Erythroblast (primary cell): ENCODE measurements around the gene MOV10.

ENCODE experiments used
- DNase-seq, 2 experiments: peaks; one replicate each; lab custom pipeline; 2025; lab: John Stamatoyannopoulos, UW
- GATA1 ChIP-seq: IDR thresholded peaks from 2 replicates; pipeline ENCODE4 v1.6.1; 2011; ENCODE audit warnings: low read depth, mild to moderate bottlenecking, control low read depth, low read length, moderate library complexity
- POLR2A ChIP-seq: IDR thresholded peaks from 2 replicates; pipeline ENCODE4 v1.6.1; 2011; ENCODE audit warnings: mild to moderate bottlenecking, low read length

Gene MOV10

GRCh38 chr1:112643080-112643479 is 31.4 kb upstream of the MOV10 start:
- TF ChIP-seq GATA1 (no peak), POLR2A (no peak)
- DNase-seq, result no peak

GRCh38 chr1:112646225-112646624 is 28.2 kb upstream of the MOV10 start:
- DNase-seq, result no peak
- TF ChIP-seq GATA1 (no peak), POLR2A (no peak)

DNA sequence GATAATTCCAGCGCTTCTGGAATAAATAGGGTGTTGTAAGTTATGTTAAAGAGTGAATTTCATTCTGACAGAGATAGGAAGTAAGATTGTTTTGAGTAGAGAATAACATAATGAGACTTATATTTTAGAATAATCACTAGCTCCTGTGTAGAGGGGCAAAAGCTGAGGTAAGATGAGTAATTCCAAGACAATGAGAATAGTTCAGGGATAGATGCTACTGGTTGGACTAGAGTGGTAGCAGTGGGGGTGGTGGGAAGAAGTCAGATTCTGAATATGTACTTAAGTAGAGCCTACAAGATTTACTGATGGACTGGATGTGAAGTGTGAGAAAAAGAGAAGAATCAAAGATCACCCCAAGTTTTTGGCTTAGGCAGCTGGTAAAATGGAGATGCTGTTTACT is 23.3 kb upstream of the MOV10 start:
- DNase-seq, result no peak
- TF ChIP-seq GATA1, result no peak

GRCh38 chr1:112665857-112666256 is 8.6 kb upstream of the MOV10 start:
- no peak for TF ChIP-seq POLR2A
- no peak for TF ChIP-seq GATA1

DNA sequence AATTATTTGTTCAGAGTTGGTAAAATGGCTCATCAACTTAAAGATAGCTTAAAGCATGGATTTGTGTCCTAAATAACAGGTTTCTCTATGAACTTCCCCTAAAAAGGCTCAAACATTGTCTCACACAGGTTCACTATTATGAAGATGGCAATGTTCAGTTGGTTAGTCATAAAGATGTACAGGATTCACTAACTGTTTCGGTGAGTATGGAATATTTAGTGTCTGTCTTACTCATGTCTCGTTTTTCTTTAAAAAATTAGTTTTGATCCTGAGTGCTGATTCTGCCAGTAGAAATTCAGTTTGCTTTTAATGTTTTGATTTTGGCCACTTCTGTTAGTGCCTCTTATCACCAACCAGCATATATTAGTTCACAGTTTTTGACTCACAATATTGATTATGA is 7.5 kb upstream of the MOV10 start:
- no peak for TF ChIP-seq POLR2A
- no peak for TF ChIP-seq GATA1
- no peak for DNase-seq

More at GRCh38 chr1:112665857-112666256, 8.6 kb upstream of the MOV10 start:
- DNase-seq, result no peak

DNA sequence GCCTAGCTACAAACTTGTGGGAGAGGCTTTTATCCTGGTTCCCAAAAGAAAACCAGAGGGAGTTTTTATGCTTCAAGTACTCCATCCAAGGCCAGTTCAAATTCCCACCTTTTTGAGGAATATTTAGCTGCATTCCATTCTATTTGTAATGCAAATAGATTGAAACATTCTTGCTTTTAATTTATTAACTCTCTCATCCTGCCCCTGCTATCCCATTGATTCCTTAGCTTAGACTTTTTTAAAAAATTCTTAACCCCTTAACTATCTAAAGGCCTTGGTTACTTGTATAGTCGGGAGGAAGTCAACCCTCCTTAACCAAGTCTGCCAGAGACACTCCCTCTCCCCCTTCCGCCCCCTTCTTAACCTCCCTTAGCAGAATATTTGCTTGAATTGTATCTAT is 2.5 kb upstream of the MOV10 start:
- no peak for DNase-seq
- TF ChIP-seq POLR2A (no peak), GATA1 (no peak)

- DNase-seq, result no peak
- no peak for TF ChIP-seq GATA1
- no peak for TF ChIP-seq POLR2A
These were observed 1.6 kb upstream of the MOV10 start for GRCh38 chr1:112672842-112673241.

DNA sequence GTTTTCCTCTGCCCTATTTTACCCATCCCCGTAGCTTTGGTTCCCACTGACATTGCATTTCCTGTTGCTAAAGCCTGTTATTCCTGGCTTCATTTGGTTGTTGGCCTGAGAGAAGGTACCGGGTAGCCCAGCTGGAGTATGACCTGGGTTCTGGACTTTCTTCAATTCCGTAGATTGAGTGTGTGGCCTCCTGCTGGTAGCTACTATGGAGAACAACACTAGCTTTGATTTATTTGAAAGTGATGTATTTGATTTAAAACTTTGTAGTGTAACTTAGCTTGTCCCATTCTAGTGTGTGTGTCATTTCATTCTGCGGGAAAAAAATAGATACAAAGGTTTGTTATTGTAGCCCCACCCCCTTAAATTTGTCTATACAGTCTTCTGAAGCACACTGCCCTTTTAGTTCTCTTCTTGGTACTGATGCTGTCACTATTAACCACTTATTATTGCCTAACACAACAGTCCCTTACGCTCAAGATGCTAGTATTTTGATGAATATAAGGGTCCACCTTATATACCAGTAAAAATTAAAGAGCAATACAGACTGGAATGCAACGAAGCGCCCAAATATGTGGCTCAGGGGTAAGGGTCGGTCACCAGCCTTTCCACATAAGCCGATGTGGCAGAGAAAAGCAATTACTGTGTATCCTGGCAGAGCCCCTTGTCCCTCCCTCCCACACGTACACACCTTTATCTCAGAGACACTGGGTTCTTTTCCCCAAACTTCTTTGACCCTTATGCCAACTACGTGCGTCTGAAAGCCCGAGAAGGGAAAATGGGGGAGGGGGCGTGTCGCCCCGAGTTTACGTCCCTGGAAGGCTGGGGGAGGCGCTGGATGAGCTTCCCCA is 643 bp upstream of the MOV10 start:
- TF ChIP-seq GATA1, result no peak
- TF ChIP-seq POLR2A, result no peak
- peak; percentile 51 to 57 for DNase-seq

DNA sequence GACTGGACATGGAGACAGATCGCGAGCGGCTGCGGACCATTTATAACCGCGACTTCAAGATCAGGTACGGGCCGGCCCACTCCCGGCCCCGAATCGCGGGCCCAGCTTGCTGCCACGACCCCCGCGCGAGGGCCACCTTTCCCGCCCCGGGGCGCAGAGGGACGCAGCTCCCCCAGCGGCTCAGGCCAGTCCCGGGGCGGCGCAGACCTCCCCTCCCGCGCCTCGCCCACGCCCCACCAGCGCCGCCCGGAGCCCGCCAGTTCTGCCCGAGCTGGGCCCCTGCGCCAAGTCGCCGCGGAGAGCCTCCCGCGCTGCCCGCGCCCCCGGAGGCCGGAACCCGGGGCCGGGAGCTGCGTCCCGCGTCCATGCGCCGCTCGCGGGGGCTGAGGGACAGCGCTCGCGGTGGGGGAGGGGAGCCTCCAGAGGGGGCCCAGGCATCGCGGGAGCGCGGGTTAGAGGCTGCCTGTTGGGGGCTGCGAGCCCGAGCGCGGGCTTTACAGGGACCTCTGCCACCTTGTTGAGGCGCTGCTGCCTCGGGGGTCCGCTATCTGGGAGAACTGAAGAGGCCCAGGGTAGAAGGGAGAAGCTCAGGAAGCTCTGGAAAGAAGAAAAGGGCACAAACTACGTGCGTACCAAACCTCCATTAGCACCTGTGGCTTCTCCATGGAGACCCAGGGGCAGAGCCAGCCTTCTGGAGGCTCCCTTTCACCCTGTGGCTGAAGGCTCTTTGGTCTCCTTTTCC is 698 bp downstream of the MOV10 start:
- TF ChIP-seq POLR2A, result no peak
- TF ChIP-seq GATA1, result no peak
- peak; percentile 78 to 86 for DNase-seq

DNA sequence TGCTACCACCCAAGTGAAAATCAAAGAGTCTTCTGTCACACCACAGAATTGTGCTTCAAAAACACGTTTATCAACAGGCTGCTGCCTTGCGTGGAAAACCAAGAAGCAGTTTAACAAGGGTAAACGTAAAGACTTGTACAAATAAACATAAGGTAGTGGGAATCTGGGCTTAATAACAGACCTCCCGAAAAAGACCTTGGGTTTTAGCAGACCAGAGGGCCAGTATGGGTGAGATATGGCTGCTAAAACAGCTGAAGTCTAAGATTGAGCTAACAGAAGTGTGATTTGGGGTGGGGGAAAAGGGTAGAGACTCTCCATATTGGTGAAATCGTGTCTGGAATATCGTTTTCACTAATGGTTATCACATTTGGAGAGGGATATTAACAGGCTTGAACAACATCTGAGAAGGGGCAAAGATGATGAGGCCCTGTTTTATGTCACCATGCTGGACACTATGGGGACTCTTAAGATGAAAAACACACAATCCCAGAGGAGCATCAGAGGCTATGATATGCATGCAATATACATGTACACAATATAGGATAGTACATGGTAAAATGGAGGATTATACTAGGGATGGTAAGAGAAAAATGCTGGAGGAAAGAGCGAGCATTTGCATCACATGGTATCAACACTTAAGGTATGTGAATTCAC is 1.4 kb downstream of the MOV10 start:
- TF ChIP-seq POLR2A, result no peak
- DNase-seq, result peak in 1 of 2 experiments; percentile 48

- TF ChIP-seq GATA1, result no peak
- TF ChIP-seq POLR2A, result peak; percentile 17
- peak; percentile 60 to 69 for DNase-seq
These were observed 2.1 kb downstream of the MOV10 start for GRCh38 chr1:112676543-112676942.

DNA sequence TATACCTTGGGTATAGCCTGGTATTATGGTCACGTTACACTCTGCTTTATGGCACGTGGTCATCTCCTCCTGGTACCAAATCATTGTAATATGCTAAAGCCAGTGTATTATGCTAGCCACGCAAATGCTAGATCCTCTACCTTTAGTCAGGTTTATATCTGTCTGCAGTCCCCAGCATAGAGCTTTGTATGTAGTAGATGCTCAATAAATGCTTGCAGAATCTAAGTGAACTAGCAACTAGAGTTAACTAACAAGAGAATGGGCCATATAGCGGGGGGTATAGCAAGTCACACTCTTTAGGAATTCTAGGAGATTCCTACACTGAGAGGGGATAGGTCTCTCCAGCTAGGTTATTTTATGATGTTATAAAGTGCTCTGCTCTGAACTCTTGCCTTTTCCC is 3.0 kb downstream of the MOV10 start:
- DNase-seq, result no peak
- no peak for TF ChIP-seq POLR2A
- no peak for TF ChIP-seq GATA1

GRCh38 chr1:112678605-112679004 is 4.1 kb downstream of the MOV10 start:
- TF ChIP-seq GATA1 (no peak), POLR2A (no peak)
- DNase-seq, result no peak

- TF ChIP-seq POLR2A (no peak), GATA1 (no peak)
- DNase-seq, result no peak
These were observed 11.5 kb downstream of the MOV10 start for GRCh38 chr1:112685913-112686312.
